Ovary (tissue), 9 donors: ENCODE data around the gene ME2. TPM values are rescaled to one million over a fixed set of nuclear protein-coding genes. Genes with fewer than 3 reads are reported as not detected.

Source experiments
- DNase-seq, 5 donors: peaks; one replicate each; pipeline ENCODE4 v3.0.0-alpha.2; 2019 to 2020
- H3K27ac ChIP-seq, 2 donors: fragments of 200-600 bp; one replicate each; pipeline versions ENCODE4 v1.5.1 to v1.8.0; 2019 to 2022
- H3K27me3 ChIP-seq: fragments of 200-600 bp; one replicate; pipeline ENCODE4 v1.8.0; 2022
- H3K36me3 ChIP-seq: fragments of 200-600 bp; sonication (generic); one replicate; pipeline ENCODE4 v1.5.1; 2019
- H3K4me1 ChIP-seq: one replicate; pipeline ENCODE4 v1.8.1; 2013; ENCODE audit warnings: mild to moderate bottlenecking, moderate library complexity; ENCODE audit not compliant: insufficient read depth
- H3K4me3 ChIP-seq: fragments of 200-600 bp; sonication (generic); one replicate; pipeline ENCODE4 v1.5.1; 2017
- H3K9me3 ChIP-seq, 2 donors: fragments of 200-600 bp in 1 of 2; sonication (generic) in 1 of 2; one replicate each; pipeline versions ENCODE4 v1.5.1 to v1.8.1; 2013 to 2019; ENCODE audit warnings: mild to moderate bottlenecking in 1 of 2, moderate library complexity in 1 of 2
- CTCF ChIP-seq, 3 donors: fragments of 450-650 bp in 2 of 3; fragments of 200-600 bp in 1 of 3; IDR thresholded peaks; one replicate each; pipeline versions ENCODE4 v1.5.1 to v1.8.0; 2016 to 2022; ENCODE audit warnings: antibody characterized with exemption in 3 of 3, mild to moderate bottlenecking in 1 of 3
- EP300 ChIP-seq: sonication (generic); formaldehyde crosslinking; IDR thresholded peaks from one replicate; pipeline ENCODE4 v1.6.1; 2017; ENCODE audit warnings: antibody characterized with exemption
- POLR2A ChIP-seq: fragments of 450-650 bp; IDR thresholded peaks from one replicate; pipeline ENCODE4 v1.6.1; 2017; ENCODE audit warnings: antibody characterized with exemption, mild to moderate bottlenecking, moderate library complexity
- WGBS, 3 donors: extraction: QIAGEN DNeasy Blood & Tissue Kit in 1 of 3; methylation state at CpG; one replicate each; pipeline versions ENCODE4 v1.1.5 to v1.1.7; 2013 to 2017; 5-methylcytosine and 5-hydroxymethylcytosine counted together
- intact Hi-C, 4 donors: fragments of 100-400 bp; cut with DNase I; formaldehyde crosslinking; loops; one replicate each; pipeline versions ENCODE4 v1.11.0 to v1.15.1; 2022 to 2023
- polyA plus RNA-seq, 2 donors: library from polyadenylated mRNA; stranded (reverse); fragments of 200-250 nt in 1 of 2; fragments of 350-450 nt in 1 of 2; fragmentation: Illumina TruSeq in 1 of 2; extraction: RNeasy Lipid Tissue Mini Kit (QIAGEN cat#74804) in 1 of 2; gene quantifications; one replicate each; pipeline ENCODE4 v1.2.3, GENCODE V29; 2013 to 2014
- total RNA-seq, 7 donors: library from RNA; depleted of rRNA in 2 of 7; stranded (reverse); fragments of >200 nt in 2 of 7; fragmentation: NEBNext Ultra II Directional in 3 of 7; extraction: Animal tissue kit (Norgen Biotek cat#: 25700) in 3 of 7; gene quantifications; one replicate each; pipeline versions ENCODE4 v1.1.0 to v1.2.4, GENCODE V29; 2016 to 2023
- donor health status: DM: no; HTN: no; CAD: no; lungs with moderate emphysema.
- donor health status: DM: no; HTN: no; CAD: no.
- donor health status: Bipolar disorder and iron deficiency.
- donor health status: DM: yes; HTN: yes; CAD: no.
- donor health status: DM: no; HTN: no; CAD: no.
- donor health status: DM: yes; HTN: yes; CAD: no.

The ME2 gene
- total and polyA plus RNA-seq, 9 donors, result 15.6 to 66.2 (median 31.8) TPM

GRCh38 chr18:50973367-50974126 lies 94.6 kb downstream of the ME2 start:
- Histone ChIP-seq H3K4me1 (peaks cover 5% of the 10 kb centered on the region), H3K36me3 (no peaks in the 10 kb centered on the region), H3K27ac (no peak overlapping the region), H3K4me3 (no peak overlapping the region), H3K27me3 (no peaks in the 10 kb centered on the region), H3K9me3 (no peaks in the 10 kb centered on the region)
- no peak for DNase-seq
- intact Hi-C loops, result no loop called here
- 91 to 92% (median 91%) methylated on average over 4 of the region's 4 CpGs for WGBS, 3 donors
- TF ChIP-seq POLR2A (no peak), CTCF (IDR thresholded peaks at IDR 0.05) (no peak), EP300 (no peak)

- Histone ChIP-seq H3K4me1 (no peaks in the 10 kb centered on the region), H3K9me3 (no peaks in the 10 kb centered on the region), H3K4me3 (no peak overlapping the region), H3K27ac (no peak overlapping the region), H3K27me3 (no peaks in the 10 kb centered on the region), H3K36me3 (no peaks in the 10 kb centered on the region)
- TF ChIP-seq CTCF (IDR thresholded peaks at IDR 0.05) (no peak), POLR2A (no peak), EP300 (no peak)
- intact Hi-C loops, result no loop called here
- no peak for DNase-seq
- WGBS, 3 donors, result 87 to 94% (median 88%) methylated on average over 5 of the region's 5 CpGs
Observed at GRCh38 chr18:50977037-50977760, 98.3 kb downstream of the ME2 start.

GRCh38 chr18:50981381-50981780 lies 102.5 kb downstream of the ME2 start:
- 34 to 39% (median 36%) methylated on average over 1 of the region's 1 CpG for WGBS, 3 donors
- DNase-seq, result no peak
- H3K4me1 ChIP-seq, result peaks cover 4% of the 10 kb centered on the region
- intact Hi-C loops, result no loop called here
- no peak overlapping the region for H3K27ac ChIP-seq
- TF ChIP-seq CTCF (IDR thresholded peaks at IDR 0.05), result no peak
- no peak for TF ChIP-seq EP300
- no peak for TF ChIP-seq POLR2A
- H3K4me3 ChIP-seq, result no peak overlapping the region
- no peaks in the 10 kb centered on the region for H3K36me3 ChIP-seq
- H3K27me3 ChIP-seq, result no peaks in the 10 kb centered on the region
- H3K9me3 ChIP-seq, result no peaks in the 10 kb centered on the region

- TF ChIP-seq EP300, result no peak
- TF ChIP-seq POLR2A, result no peak
- TF ChIP-seq CTCF (IDR thresholded peaks at IDR 0.05), result no peak
- H3K27ac ChIP-seq, result no peak overlapping the region
- WGBS, 3 donors, result 64 to 82% (median 79%) methylated on average over 8 of the region's 8 CpGs
Observed at GRCh38 chr18:50982086-50982801, 103.3 kb downstream of the ME2 start.

More at GRCh38 chr18:50982086-50982801, 103.3 kb downstream of the ME2 start:
- H3K36me3 ChIP-seq, result no peaks in the 10 kb centered on the region
- no peak overlapping the region for H3K4me3 ChIP-seq
- H3K27me3 ChIP-seq, result no peaks in the 10 kb centered on the region
- H3K9me3 ChIP-seq, result no peaks in the 10 kb centered on the region
- intact Hi-C loops, result no loop called here
- DNase-seq, result no peak
- peaks cover 4% of the 10 kb centered on the region for H3K4me1 ChIP-seq
